ENCODE data around the gene ATF4.
A peak's percentile ranks its signal among the peaks of the same experiment; 100 is the strongest.
"Not testable (repeated sequence)": the region's sequence is repeated elsewhere in the genome, so short reads cannot be mapped to it uniquely, and the experiment has no call there.

Gene ATF4

GRCh38 chr22:39489094-39490068 is 31.0 kb upstream of the ATF4 start:
- DNase-seq: no peak

GRCh38 chr22:39490135-39490798 is 30.1 kb upstream of the ATF4 start:
- peak; percentile 66 to 76 for DNase-seq

GRCh38 chr22:39490966-39491680 is 29.2 kb upstream of the ATF4 start:
- no peak for DNase-seq

DNA sequence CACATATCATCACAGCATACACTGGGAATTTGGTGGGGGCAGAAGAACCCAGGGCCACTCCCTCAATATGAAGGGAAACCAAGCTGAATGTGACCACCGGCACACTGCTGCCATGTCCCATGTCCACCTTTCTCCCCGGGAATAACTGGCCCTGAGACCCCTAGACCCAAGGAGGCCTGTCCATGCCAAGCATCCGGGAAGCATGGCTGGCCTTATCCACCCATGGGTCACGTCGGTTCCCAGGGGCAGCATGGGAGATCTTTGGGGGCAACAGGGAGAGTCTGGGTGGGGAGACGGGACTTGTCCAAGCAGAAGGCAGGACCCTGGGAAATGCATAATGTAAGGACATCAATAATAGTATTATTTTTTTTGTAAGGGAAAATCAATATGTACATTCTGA is 28.7 kb upstream of the ATF4 start:
- no peak for DNase-seq

- no peak for DNase-seq
These were observed 28.2 kb upstream of the ATF4 start for GRCh38 chr22:39492186-39492585.

- DNase-seq: peak in 1 of 2 donors; percentile 18
These were observed 26.6 kb upstream of the ATF4 start for GRCh38 chr22:39493759-39494158.

GRCh38 chr22:39494471-39495120 is 25.8 kb upstream of the ATF4 start:
- DNase-seq: peak; percentile 77 to 90

- DNase-seq: peak; percentile 82 to 85
These were observed 24.1 kb upstream of the ATF4 start for GRCh38 chr22:39496131-39496838.

DNA sequence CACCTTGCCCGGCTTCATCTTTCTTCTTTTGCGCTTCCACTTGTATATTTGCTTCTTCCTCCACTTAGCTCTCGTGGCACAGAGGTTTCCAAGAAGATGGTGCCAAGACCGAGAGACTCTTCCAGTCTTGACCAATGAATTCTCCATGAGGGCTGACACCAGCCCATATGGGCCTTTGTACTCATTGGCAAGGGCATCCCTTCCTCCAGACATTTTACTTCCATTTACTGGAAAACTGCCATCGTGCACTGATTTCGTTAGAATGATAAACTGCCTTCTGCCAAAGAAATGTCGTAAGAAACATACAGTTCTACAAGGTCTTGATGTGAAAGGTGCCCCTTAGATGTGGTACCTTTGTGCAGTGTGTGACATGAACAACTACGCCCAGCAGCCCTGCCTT is 22.9 kb upstream of the ATF4 start:
- DNase-seq: no peak

DNA sequence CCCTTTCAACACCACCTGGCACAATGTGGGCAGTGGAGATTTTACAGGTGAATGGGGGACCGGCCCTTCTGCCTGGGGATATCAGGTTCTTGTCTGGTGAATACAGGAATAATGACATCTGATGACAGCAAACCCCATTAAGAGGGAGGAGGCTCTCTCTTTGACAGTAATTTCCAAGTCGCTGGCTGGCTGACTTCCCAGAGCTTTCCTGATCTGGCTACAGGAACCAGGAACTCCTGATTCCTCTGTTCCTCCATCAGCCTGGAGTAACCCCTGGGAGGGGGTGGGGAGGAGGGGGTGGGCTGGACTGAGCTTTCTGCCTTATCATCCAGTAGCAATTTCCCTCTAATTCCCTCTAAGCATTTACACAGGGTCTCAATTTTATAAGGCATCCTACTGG is 22.0 kb upstream of the ATF4 start:
- DNase-seq: no peak

DNA sequence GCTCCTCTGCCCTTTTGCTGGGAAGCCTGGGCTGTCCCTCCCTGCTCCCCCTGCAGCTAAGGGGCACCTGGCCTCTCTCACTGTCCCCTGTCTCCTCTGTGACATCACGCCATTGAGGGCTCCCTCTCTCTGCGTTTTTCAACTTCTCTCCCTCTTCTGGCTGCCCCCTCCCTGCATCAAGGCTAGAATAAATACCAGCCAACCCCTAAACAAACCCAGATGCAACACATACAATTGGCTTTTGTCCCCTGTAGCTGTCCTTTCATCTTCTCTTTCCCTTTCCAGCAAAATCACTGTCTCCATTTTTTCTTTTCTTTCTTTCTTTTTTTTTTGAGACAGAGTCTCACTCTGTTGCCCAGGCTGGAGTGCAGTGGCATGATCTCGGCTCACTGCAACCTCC is 21.6 kb upstream of the ATF4 start:
- no peak for DNase-seq

- no peak for DNase-seq
These were observed 20.3 kb upstream of the ATF4 start for GRCh38 chr22:39500101-39500500.

- DNase-seq: no peak
These were observed 18.7 kb upstream of the ATF4 start for GRCh38 chr22:39501644-39502108.

GRCh38 chr22:39502109-39502788 is 18.1 kb upstream of the ATF4 start, which contains the start of gene MIEF1:
Gene MIEF1, plus strand, starts transcription at chr22:39502290. Its CDS starts 9,005 bp downstream, at chr22:39511295.
- peak; percentile 96 to 99 for DNase-seq

DNA sequence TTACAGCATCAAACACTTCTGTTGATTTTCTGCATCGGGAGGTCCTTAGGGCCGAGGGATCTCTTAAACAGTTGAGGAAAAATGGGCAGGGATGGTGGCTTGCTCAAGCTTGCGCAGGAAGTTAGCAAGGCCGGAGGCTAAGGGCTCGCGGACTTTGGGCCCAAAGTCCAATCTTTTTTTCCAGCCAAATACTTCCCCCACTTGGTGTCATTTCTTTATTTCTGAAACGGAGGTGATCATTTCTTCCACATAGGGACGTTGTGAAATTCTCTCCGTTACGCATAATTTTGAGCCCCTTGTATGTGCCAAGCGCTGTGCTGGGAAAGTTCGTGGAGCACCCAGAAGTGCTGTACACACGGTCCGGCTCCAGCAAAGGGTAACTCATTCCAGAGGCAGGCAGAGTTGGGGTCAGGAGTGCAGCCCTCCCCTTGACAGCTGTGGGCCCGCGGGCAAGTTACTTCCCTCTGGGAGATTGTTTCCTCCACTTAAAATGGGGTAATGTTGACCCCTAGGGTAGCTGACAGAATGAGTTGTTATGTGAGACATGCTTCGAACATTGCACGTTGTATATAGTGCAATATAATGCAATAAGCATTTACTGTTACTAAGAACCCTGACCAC is 17.5 kb upstream of the ATF4 start:
- DNase-seq: peak in 1 of 2 donors; percentile 22

GRCh38 chr22:39503630-39504029 is 16.7 kb upstream of the ATF4 start:
- no peak for DNase-seq

GRCh38 chr22:39504071-39504470 is 16.3 kb upstream of the ATF4 start:
- no peak for DNase-seq

GRCh38 chr22:39507021-39507420 is 13.3 kb upstream of the ATF4 start:
- not testable (repeated sequence) for DNase-seq

- no peak for DNase-seq
These were observed 12.0 kb upstream of the ATF4 start for GRCh38 chr22:39508393-39508792.

DNA sequence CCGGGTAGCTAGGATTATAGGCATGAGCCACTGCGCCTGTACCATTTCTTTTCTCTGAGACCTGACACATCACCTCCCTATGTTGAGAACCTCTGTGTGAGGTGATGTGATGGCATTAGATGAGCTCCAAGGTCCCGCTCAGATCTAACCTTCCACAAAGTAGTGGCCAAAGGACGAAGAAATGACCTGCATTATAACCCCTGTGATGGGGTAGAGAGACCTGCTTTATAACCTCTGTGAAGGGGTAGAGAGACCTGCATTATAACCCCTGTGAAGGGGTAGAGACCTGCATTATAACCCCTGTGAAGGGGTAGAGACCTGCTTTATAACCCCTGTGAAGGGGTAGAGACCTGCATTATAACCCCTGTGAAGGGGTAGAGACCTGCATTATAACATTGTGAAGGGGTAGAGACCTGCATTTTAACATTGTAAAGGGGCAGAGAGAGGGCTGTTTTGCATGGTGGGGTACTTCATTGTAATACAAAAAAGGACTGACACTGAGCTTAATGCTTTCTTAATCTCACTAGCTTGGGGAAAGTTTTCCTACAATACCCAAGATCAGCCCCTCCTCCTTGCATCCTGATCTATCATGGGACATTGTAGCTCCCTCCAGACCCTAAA is 9.7 kb upstream of the ATF4 start:
- no peak for DNase-seq

Data from inflammatory macrophage treated with lipopolysaccharide for 1 hour (primary cell).